ENCODE data around the gene TBX3. TPM values are rescaled to one million over a fixed set of nuclear protein-coding genes. Genes with fewer than 3 reads are reported as not detected.

Gene TBX3
- polyA plus RNA-seq, 1 of the 3 experiments (the other 2 are of a cell fraction) = 10.2 TPM

- no peak for DNase-seq
- H3F3A ChIP-seq (replicated peaks; ENCODE audit: insufficient read depth) = no peaks in the 10 kb centered on the region
- peaks cover 3 to 17% of the 10 kb centered on the region in 2 experiments; a peak in 2 of 4 replicates for H3K4me1 ChIP-seq (ENCODE audit: control insufficient read depth in 1 of 2, insufficient read depth in 2 of 2, low read depth in 1 of 2, low read length in 1 of 2)
- ChIA-PET CTCF (no interaction called here), POLR2A (no interaction called here)
- H3K4me3 ChIP-seq (ENCODE audit: low read depth in 2 of 2, low read length in 1 of 2) = no peak overlapping the region
- WGBS (ENCODE audit: low lambda C conversion rate) = 90% methylated on average over 30 of the region's 33 CpGs
- H3K27ac ChIP-seq (ENCODE audit: low read depth in 2 of 2, low read length in 1 of 2) = no peak overlapping the region
- H3K36me3 ChIP-seq (replicated peaks in 1 of 2; ENCODE audit: control insufficient read depth in 1 of 2, insufficient read depth in 2 of 2, low read length in 1 of 2) = no peaks in the 10 kb centered on the region
- TF ChIP-seq MAX (IDR thresholded peaks at IDR 0.05; ENCODE audit: low read depth) (no peak), ELF1 (IDR thresholded peaks at IDR 0.05) (no peak), GATA2 (CRISPR knock-in tag; IDR thresholded peaks at IDR 0.05) (no peak), SIN3A (IDR thresholded peaks at IDR 0.05; ENCODE audit: borderline replicate concordance, low read depth, low read length) (no peak), SMC3 (IDR thresholded peaks at IDR 0.05; ENCODE audit: low read depth, low read length) (no peak), FOSL2 (IDR thresholded peaks at IDR 0.05; ENCODE audit: borderline replicate concordance, low read depth) (no peak), NFIC (IDR thresholded peaks at IDR 0.05; ENCODE audit: borderline replicate concordance) (no peak), RXRA (IDR thresholded peaks at IDR 0.05; ENCODE audit: borderline replicate concordance, low read depth) (no peak)
- no peaks in the 10 kb centered on the region for H4K20me1 ChIP-seq (ENCODE audit: insufficient read depth)
- H3K9ac ChIP-seq = no peak overlapping the region
- H3K4me2 ChIP-seq = no peak overlapping the region
- no peaks in the 10 kb centered on the region for H3K9me2 ChIP-seq
- H2AFZ ChIP-seq (ENCODE audit: low read depth) = no peak overlapping the region
- H3K9me3 ChIP-seq = no peaks in the 10 kb centered on the region
- H3K27me3 ChIP-seq (ENCODE audit: insufficient read depth) = no peaks in the 10 kb centered on the region; the same call in 1 of the 2 replicates
- H3K79me2 ChIP-seq (ENCODE audit: insufficient read depth) = no peaks in the 10 kb centered on the region
Observed at GRCh38 chr12:114700392-114701103, 16.6 kb upstream of the TBX3 start.

GRCh38 chr12:114698566-114699163 is 14.7 kb upstream of the TBX3 start:
- POLR2A ChIA-PET = no interaction called here
- Histone ChIP-seq H3K9ac (no peak overlapping the region), H2AFZ (ENCODE audit: low read depth) (no peak overlapping the region), H3K27ac (ENCODE audit: low read depth in 2 of 2, low read length in 1 of 2) (no peak overlapping the region), H3K4me2 (no peak overlapping the region), H3K4me1 (ENCODE audit: control insufficient read depth in 1 of 2, insufficient read depth in 2 of 2, low read depth in 1 of 2, low read length in 1 of 2) (peaks cover 0 to 11% of the 10 kb centered on the region in 2 experiments; a peak in 2 of 4 replicates), H3F3A (replicated peaks; ENCODE audit: insufficient read depth) (no peaks in the 10 kb centered on the region), H3K27me3 (ENCODE audit: insufficient read depth) (no peaks in the 10 kb centered on the region; the same call in 1 of the 2 replicates), H3K9me2 (no peaks in the 10 kb centered on the region), H4K20me1 (ENCODE audit: insufficient read depth) (no peaks in the 10 kb centered on the region), H3K79me2 (ENCODE audit: insufficient read depth) (no peaks in the 10 kb centered on the region), H3K36me3 (replicated peaks in 1 of 2; ENCODE audit: control insufficient read depth in 1 of 2, insufficient read depth in 2 of 2, low read length in 1 of 2) (no peaks in the 10 kb centered on the region), H3K4me3 (ENCODE audit: low read depth in 2 of 2, low read length in 1 of 2) (no peak overlapping the region), H3K9me3 (no peaks in the 10 kb centered on the region)
- DNase-seq = no peak
- WGBS (ENCODE audit: low lambda C conversion rate) = 87% methylated on average over 6 of the region's 6 CpGs
- CTCF ChIA-PET = no interaction called here
- TF ChIP-seq JUND (IDR thresholded peaks at IDR 0.05) = no peak
- TF ChIP-seq GABPA (IDR thresholded peaks at IDR 0.05; ENCODE audit: low read depth) = no peak
- no peak for TF ChIP-seq POLR2AphosphoS5 (IDR thresholded peaks at IDR 0.05; ENCODE audit: low read depth, low read length)
- no peak for TF ChIP-seq EP300 (IDR thresholded peaks at IDR 0.05; ENCODE audit: borderline replicate concordance in 1 of 2, low read depth in 1 of 2, low read length in 1 of 2)
- no peak for TF ChIP-seq CHD2 (IDR thresholded peaks at IDR 0.05; ENCODE audit: low read length, partially characterized antibody)
- TF ChIP-seq NRF1 (IDR thresholded peaks at IDR 0.05; ENCODE audit: low read depth, low read length) = no peak
- TF ChIP-seq CTCF (IDR thresholded peaks at IDR 0.05) = no peak
- TF ChIP-seq IRF3 (IDR thresholded peaks at IDR 0.05; ENCODE audit: low read depth, low read length) = no peak
- no peak for TF ChIP-seq ZBTB33 (IDR thresholded peaks at IDR 0.05; ENCODE audit: borderline replicate concordance, low read depth)
- TF ChIP-seq MXI1 (IDR thresholded peaks at IDR 0.05; ENCODE audit: low read depth, low read length) = no peak
- no peak for TF ChIP-seq PBX3 (IDR thresholded peaks at IDR 0.05)
- TF ChIP-seq GATA2 (CRISPR knock-in tag; IDR thresholded peaks at IDR 0.05) = no peak
- no peak for TF ChIP-seq USF1 (IDR thresholded peaks at IDR 0.05; ENCODE audit: borderline replicate concordance, low read depth)
